Activated CD4-positive, alpha-beta T cell treated with anti-CD3 and anti-CD28 coated beads, Interleukin-2, amount 10 ng/mL, durations not matched to agents 7 days and 5 days (primary cell): ENCODE measurements around the gene WIPF1. TPM values are rescaled to one million over a fixed set of nuclear protein-coding genes. Genes with fewer than 3 reads are reported as not detected.
A peak's percentile ranks its signal among the peaks of the same experiment; 100 is the strongest.
"Not testable (repeated sequence)": the region's sequence is repeated elsewhere in the genome, so short reads cannot be mapped to it uniquely, and the experiment has no call there.

Experiments
- CTCF ChIA-PET: fragments of 350-600 bp; sonication (Branson Sonifier 250); formaldehyde crosslinking; loops from one replicate; lab custom pipeline; 2021; ENCODE audit warnings: antibody characterized with exemption; lab: Charles Lee
- POLR2A ChIA-PET: fragments of 350-600 bp; sonication (Branson Sonifier 250); formaldehyde crosslinking; loops from one replicate; lab custom pipeline; 2021; ENCODE audit warnings: antibody characterized with exemption; lab: Charles Lee
- DNase-seq: peaks from one replicate; pipeline ENCODE4 v3.0.0-alpha.2; 2020
- H3K27ac Mint-ChIP-seq: one replicate; pipeline ENCODE4 v1.8.0; 2021; ENCODE audit warnings: mild to moderate bottlenecking, moderate library complexity, mixed read lengths
- H3K27me3 Mint-ChIP-seq: one replicate; pipeline ENCODE4 v1.8.0; 2021; ENCODE audit warnings: mixed read lengths
- H3K36me3 Mint-ChIP-seq: one replicate; pipeline ENCODE4 v1.8.0; 2021; ENCODE audit warnings: low read depth, mixed read lengths
- H3K4me1 Mint-ChIP-seq: one replicate; pipeline ENCODE4 v1.8.0; 2021; ENCODE audit warnings: mixed read lengths
- H3K4me3 Mint-ChIP-seq: one replicate; pipeline ENCODE4 v1.8.0; 2021; ENCODE audit warnings: mild to moderate bottlenecking, moderate library complexity, mixed read lengths
- H3K9me3 Mint-ChIP-seq: one replicate; pipeline ENCODE4 v1.8.0; 2021; ENCODE audit warnings: mixed read lengths
- total RNA-seq, 2 experiments: library from RNA; stranded (reverse); gene quantifications; one replicate each; pipeline ENCODE4 v1.2.3, GENCODE V29; 2021

WIPF1 gene
- total RNA-seq, 2 experiments from 2014 or later = 378 to 423 TPM

DNA sequence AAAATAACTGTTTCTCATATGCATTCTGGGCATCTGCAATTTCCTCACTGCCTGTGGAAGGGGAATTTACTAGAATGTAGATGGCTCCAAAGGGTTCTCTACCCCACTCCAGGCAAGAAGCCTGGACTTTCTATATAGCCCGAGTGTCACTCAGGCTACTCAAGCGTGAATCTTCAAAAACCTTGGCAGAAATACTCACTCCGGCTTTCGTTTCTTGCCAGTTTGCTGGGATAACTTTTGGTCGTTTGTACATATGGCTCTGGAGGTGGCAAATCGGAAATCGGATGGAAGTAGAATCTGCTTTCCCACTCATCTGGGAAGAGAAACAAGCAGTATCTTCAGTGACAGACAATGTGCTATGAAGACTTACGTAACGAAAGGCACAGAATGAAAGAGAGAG is 30.7 kb downstream of the WIPF1 start:
- POLR2A ChIA-PET = no interaction called here
- H3K4me3 Mint-ChIP-seq = no peak overlapping the region
- no peaks in the 10 kb centered on the region for H3K9me3 Mint-ChIP-seq
- H3K27ac Mint-ChIP-seq = no peak overlapping the region
- DNase-seq = no peak
- CTCF ChIA-PET = interaction anchor here (1.6 to 3.5 kb wide), 2 partner anchors 19 to 36 kb away, joined by 4 to 8 read pairs; no protein-coding TSS in a partner anchor
- peaks cover 86% of the 10 kb centered on the region for H3K36me3 Mint-ChIP-seq
- peaks cover 34% of the 10 kb centered on the region for H3K4me1 Mint-ChIP-seq
- no peaks in the 10 kb centered on the region for H3K27me3 Mint-ChIP-seq

DNA sequence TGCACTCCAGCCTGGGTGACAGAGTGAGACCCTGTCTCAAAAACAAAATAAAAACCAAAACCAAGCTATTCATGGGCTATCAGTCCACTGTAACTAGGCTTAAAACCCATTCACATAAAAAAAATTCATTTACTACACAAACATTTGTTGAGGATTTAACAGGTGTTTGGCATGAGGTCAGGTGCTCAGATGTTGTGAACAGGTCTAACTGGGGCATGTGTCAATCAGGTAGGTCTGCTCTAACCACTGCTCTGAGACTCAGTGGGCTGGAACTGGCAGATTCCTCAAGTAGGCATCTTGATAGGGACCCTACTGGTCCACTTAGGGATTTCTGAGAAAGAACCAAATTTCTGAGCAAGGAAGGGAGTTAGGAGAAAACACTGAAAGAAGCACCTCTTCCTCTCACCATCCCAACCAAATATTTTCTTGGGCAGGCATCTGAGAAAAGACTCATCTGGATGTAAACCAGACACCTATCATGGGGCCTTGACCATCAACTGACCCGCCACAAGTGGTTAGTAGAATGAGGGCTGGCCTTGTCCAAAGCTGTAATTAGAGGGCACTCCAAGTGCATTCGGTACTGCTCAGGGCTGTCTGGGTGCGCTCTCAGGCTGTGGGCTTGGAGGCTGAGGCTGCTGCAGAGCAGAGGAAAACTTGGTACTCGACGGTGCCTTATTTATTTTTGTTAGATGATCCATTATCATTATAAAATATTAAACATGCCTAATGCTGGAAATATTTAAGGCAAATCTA is 33.9 kb downstream of the WIPF1 start:
- ChIA-PET POLR2A (no interaction called here), CTCF (interaction anchor here (0.5 to 1.1 kb wide), 3 partner anchors 9 to 155 kb away, joined by 3 to 4 read pairs (median 3); no protein-coding TSS in a partner anchor)
- no peak for DNase-seq
- Mint-ChIP-seq H3K9me3 (no peaks in the 10 kb centered on the region), H3K36me3 (peaks cover 76% of the 10 kb centered on the region), H3K4me3 (no peak overlapping the region), H3K27ac (peak overlapping the region; percentile 60), H3K27me3 (no peaks in the 10 kb centered on the region), H3K4me1 (peaks cover 6% of the 10 kb centered on the region)

DNA sequence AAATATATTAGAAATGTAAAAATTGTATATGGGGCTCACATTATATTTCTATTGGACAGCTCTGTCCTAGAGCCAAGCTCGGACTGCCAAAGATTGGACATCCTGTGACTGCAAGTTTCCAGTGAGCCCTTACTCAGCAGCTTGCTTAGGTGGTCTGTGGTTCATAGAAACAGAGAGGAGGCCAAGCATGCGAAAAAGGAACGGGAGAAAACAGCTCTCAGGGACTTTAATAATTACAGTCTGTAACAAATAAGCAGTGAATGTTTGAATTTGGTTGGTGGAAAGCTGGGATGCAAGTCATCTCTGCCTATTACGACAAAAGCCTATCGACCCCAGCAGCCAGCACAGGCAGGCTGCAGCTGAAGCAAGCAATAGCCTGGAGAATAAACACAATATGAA is 35.6 kb downstream of the WIPF1 start:
- no peak for DNase-seq
- Mint-ChIP-seq H3K4me1 (peaks cover under 1% of the 10 kb centered on the region), H3K27me3 (no peaks in the 10 kb centered on the region), H3K27ac (no peak overlapping the region), H3K4me3 (no peak overlapping the region), H3K36me3 (peaks cover 72% of the 10 kb centered on the region), H3K9me3 (no peaks in the 10 kb centered on the region)
- CTCF ChIA-PET = interaction anchor here (0.6 to 1.5 kb wide), 6 partner anchors 10 to 432 kb away, joined by 3 to 4 read pairs (median 3); no protein-coding TSS in a partner anchor
- POLR2A ChIA-PET = no interaction called here

DNA sequence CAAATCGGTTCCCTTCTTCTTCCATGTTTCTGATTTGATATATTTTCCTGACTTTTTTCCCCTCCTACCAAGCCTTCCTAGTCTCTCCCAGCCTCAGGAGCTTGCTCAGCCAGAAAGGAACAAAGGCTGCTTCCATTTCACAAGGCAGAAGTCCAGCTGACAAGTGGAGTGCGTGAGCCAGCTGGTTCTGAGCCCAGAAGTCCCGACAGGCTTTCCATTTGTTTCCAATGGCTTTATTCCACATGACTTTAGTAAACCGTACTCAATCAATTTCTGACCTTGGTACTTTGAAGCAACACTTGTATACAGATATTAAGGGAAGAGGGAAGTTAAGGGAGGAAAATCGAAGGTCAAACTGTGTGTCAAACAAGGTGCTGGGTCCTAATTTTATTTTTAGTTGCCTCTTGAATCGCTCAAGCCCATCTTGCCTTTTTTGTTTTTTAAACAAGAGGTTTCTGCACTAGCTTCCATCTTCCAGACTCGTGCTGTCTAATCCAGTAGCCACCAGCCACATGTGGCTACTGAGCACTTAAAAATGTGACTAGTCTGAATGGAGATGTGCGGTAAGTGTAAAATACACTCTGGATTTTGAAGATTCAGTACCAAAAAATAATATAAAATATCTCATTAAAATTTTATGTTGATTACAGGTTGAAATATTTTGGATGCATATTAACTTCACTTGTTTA is 36.2 kb downstream of the WIPF1 start:
- Mint-ChIP-seq H3K27ac (peak overlapping the region; percentile 57), H3K4me1 (peaks cover 1% of the 10 kb centered on the region), H3K9me3 (no peaks in the 10 kb centered on the region), H3K36me3 (peaks cover 68% of the 10 kb centered on the region), H3K27me3 (no peaks in the 10 kb centered on the region), H3K4me3 (no peak overlapping the region)
- ChIA-PET CTCF (interaction anchor here (0.6 to 1.5 kb wide), 7 partner anchors 9 to 432 kb away, joined by 3 to 4 read pairs (median 3); no protein-coding TSS in a partner anchor), POLR2A (interaction anchor here (0.7 kb wide), 1 partner anchor 97 kb away, joined by 3 read pairs; no protein-coding TSS in a partner anchor)
- no peak for DNase-seq

DNA sequence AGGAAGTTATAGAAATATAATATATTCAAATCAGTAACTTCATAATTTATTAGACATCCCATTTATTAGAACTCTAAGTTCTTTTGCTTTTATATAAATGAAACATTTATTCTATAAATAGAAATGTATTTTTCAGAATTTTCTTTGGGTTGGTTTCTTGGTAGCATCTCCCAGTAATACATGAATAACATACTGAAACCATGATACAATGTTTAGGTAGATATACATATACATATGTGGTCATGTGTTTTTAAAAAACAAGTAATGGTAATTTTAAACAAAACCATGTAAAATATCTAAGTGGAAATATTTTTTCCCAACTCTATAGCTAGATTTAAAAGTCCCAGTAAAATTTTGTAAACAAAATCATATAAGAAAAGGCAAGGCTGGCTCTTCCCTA is 36.9 kb downstream of the WIPF1 start:
- DNase-seq = no peak
- CTCF ChIA-PET = interaction anchor here (0.8 to 1.5 kb wide), 4 partner anchors 8 to 98 kb away, joined by 3 to 4 read pairs (median 3); no protein-coding TSS in a partner anchor
- H3K27me3 Mint-ChIP-seq = no peaks in the 10 kb centered on the region
- POLR2A ChIA-PET = no interaction called here
- H3K4me3 Mint-ChIP-seq = no peak overlapping the region
- H3K27ac Mint-ChIP-seq = no peak overlapping the region
- no peaks in the 10 kb centered on the region for H3K9me3 Mint-ChIP-seq
- H3K36me3 Mint-ChIP-seq = peaks cover 70% of the 10 kb centered on the region
- H3K4me1 Mint-ChIP-seq = peaks cover 7% of the 10 kb centered on the region

DNA sequence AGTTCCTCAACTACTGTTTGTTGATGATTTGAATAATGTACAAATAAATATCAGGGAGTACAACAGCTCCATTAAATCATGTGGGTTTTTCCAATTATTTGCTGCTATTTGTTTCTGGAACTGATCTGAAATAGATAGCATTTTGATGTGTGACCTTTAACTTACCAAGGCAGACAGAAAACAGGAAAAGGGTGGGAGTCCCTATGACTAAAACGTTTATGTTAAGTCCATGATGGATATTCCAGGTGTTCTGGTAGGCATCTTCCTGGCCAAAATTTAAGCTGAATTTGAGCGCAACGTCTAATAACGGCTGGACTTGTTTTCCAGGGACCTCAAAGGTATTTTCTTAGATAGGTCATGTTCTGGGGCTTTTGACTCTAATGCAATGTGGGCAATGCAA is 41.6 kb downstream of the WIPF1 start:
- Mint-ChIP-seq H3K9me3 (peaks cover 5% of the 10 kb centered on the region), H3K27ac (no peak overlapping the region), H3K4me1 (peaks cover 39% of the 10 kb centered on the region), H3K27me3 (no peaks in the 10 kb centered on the region), H3K36me3 (peaks cover 53% of the 10 kb centered on the region), H3K4me3 (no peak overlapping the region)
- no peak for DNase-seq
- POLR2A ChIA-PET = no interaction called here
- CTCF ChIA-PET = interaction anchor here (1.6 to 2.4 kb wide), 4 partner anchors 9 to 20 kb away, joined by 3 to 14 read pairs (median 6); no protein-coding TSS in a partner anchor

DNA sequence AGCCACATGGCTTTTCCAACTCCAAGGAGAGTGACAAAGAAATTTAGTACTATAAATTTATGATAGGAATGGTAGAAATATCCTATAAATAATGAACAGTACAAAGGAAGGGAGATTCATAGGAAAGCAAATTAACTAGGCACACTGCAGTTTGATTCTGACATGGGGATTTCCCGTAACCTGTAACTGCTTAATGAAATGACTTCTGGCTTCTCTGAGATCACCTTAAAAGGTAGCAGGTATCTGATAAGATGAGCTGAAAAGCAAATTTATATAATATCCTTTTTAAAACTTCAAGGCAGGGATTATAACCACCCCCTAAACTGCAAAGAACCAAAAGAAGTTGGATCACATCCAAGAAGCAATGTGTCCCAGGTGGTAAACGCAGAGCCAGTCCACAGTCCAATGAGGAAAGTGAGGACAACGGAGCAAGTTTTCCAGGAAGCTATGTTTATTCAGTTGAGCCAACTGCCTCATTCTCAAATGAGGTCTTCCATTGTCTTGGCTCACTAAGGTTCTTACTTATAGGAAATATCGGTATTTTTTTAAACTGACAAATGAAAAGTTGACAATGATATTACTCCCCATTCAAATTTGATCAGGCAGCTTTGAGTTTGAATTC is 43.0 kb downstream of the WIPF1 start:
- Mint-ChIP-seq H3K27me3 (no peaks in the 10 kb centered on the region), H3K36me3 (peaks cover 44% of the 10 kb centered on the region), H3K4me1 (peaks cover 39% of the 10 kb centered on the region), H3K9me3 (peaks cover 5% of the 10 kb centered on the region), H3K27ac (no peak overlapping the region), H3K4me3 (no peak overlapping the region)
- POLR2A ChIA-PET = no interaction called here
- CTCF ChIA-PET = interaction anchor here (0.9 to 2.4 kb wide), 6 partner anchors 8 to 92 kb away, joined by 3 to 14 read pairs (median 4); no protein-coding TSS in a partner anchor
- DNase-seq = no peak

DNA sequence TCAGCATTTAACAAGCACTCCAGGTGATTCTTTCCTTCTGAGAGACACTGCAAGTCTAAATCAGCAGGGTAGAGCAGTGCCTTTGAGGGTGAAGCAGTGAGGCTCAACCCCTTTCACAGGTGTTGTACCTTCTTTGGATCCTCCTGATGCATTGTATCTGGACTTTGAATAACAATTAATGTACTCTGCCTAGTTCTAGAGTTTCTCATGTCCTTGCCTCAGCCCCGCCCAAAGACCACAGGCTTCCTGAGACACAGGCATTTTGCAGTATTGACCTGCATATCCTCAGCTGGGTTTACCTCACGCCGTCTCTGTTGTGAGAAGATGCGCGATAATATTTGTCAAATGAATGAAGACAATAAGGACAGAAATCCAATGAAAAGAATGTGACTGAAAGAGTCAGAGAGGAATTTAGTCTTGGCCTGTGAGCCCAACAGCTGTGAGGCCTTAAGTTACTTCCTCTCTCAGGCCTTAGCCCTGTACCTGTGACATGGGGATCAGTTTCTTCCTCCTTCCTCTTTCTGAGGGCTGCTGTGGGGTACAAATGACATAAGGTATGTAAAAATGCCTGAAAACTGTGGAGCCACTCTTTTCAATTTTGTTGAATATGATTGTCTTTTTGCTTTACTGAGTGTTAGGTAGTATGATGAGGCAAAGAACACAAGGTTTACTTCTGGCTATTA is 43.7 kb downstream of the WIPF1 start:
- DNase-seq = no peak
- ChIA-PET POLR2A (no interaction called here), CTCF (interaction anchor here (1.0 to 1.6 kb wide), 3 partner anchors 10 to 78 kb away, joined by 3 to 4 read pairs (median 3); no protein-coding TSS in a partner anchor)
- Mint-ChIP-seq H3K4me3 (no peak overlapping the region), H3K4me1 (peaks cover 39% of the 10 kb centered on the region), H3K27me3 (no peaks in the 10 kb centered on the region), H3K27ac (peak overlapping the region; percentile 63), H3K9me3 (peaks cover 5% of the 10 kb centered on the region), H3K36me3 (peaks cover 41% of the 10 kb centered on the region)

DNA sequence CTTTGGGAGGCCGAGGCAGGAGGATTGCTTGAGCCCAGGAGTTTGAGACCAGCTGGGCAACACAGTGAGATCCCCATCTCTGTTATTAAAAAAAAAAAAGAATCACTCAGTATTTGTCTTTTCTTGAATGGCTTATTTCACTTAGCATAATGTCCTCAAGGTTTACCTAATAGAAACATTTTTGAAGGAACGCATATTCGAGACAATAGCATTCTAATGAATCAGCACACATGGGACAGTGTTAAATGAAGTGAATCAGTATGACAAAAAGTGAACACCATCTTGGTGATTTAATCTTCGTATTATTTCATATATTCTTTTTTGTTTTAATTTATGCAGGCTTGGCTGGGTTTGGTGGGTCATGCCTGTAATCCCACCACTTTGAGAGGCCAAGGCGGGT is 44.7 kb downstream of the WIPF1 start:
- peaks cover 5% of the 10 kb centered on the region for H3K9me3 Mint-ChIP-seq
- DNase-seq = no peak
- H3K4me1 Mint-ChIP-seq = peaks cover 39% of the 10 kb centered on the region
- H3K36me3 Mint-ChIP-seq = peaks cover 34% of the 10 kb centered on the region
- CTCF ChIA-PET = interaction anchor here (1.3 kb wide), 1 partner anchor 9 kb away, joined by 3 read pairs; no protein-coding TSS in a partner anchor
- H3K27me3 Mint-ChIP-seq = no peaks in the 10 kb centered on the region
- peak overlapping the region; percentile 61 for H3K27ac Mint-ChIP-seq
- POLR2A ChIA-PET = no interaction called here
- no peak overlapping the region for H3K4me3 Mint-ChIP-seq

DNA sequence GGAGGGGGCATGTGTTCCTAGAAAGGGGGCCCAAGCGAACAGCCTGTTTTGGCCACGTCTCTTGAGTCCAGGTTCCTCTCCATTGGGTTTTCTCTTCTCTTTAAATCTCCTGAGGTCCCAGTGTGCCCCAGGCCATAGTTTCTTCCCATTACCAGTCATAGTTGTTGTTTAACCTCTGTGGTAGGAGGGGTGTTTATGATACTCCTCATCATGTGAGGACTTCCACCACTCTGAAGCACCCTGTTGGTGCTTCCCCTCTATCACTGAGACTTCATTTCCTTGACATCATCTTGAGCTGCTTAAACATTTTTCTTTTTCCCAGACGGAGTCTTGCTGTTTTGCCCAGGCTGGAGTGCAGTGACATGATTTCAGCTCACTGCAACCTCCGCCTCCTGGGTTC is 45.9 kb downstream of the WIPF1 start:
- CTCF ChIA-PET = interaction anchor here (0.5 to 1.3 kb wide), 2 partner anchors 10 to 32 kb away, joined by 3 read pairs; no protein-coding TSS in a partner anchor
- Mint-ChIP-seq H3K27ac (no peak overlapping the region), H3K9me3 (peaks cover 5% of the 10 kb centered on the region), H3K36me3 (peaks cover 30% of the 10 kb centered on the region), H3K27me3 (no peaks in the 10 kb centered on the region), H3K4me3 (no peak overlapping the region), H3K4me1 (peaks cover 44% of the 10 kb centered on the region)
- no peak for DNase-seq
- POLR2A ChIA-PET = no interaction called here

DNA sequence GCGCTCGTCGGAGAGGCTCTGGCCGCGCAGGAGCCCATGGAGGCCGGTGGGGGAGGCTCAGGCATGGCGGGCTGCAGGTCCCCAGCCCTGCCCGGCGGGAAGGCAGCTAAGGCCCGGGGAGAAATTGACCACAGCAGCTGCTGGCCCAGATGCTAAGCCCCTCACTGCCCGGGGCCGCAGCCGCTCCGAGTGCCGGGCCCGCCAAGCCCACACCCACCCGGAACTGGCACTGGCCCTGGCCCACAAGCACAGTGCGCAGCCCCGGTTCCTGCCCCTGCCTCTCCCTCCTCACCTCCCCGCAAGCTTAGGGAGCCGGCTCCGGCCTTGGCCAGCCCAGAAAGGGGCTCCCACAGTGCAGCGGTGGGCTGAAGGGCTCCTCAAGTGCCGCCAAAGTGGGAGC is 49.0 kb downstream of the WIPF1 start:
- POLR2A ChIA-PET, DNase-seq, H3K36me3 Mint-ChIP-seq, H3K27me3 Mint-ChIP-seq, H3K9me3 Mint-ChIP-seq, H3K4me3 Mint-ChIP-seq, H3K27ac Mint-ChIP-seq: not testable (repeated sequence)
- peaks cover 23% of the 10 kb centered on the region for H3K4me1 Mint-ChIP-seq
- CTCF ChIA-PET = interaction anchor here (3.3 kb wide), 1 partner anchor 87 kb away, joined by 55 read pairs; no protein-coding TSS in a partner anchor

DNA sequence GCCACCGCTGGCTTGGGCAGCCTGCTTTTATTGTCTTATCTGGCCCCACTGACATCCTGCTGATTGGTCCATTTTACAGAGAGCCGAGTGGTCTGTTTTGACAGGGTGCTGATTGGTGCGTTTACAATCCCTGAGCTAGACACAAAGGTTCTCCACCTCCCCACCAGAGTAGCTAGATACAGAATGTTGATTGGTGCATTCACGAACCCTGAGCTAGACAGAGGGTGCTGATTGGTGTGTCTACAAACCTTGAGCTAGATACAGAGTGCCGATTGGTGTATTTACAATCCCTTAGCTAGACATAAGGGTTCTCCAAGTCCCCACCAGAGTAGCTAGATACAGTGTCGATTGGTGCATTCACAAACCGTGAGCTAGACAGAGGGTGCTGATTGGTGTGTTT is 49.6 kb downstream of the WIPF1 start:
- CTCF ChIA-PET = interaction anchor here (0.5 to 3.3 kb wide), 6 partner anchors 8 to 304 kb away, joined by 3 to 55 read pairs (median 6); no protein-coding TSS in a partner anchor
- H3K27me3 Mint-ChIP-seq, H3K36me3 Mint-ChIP-seq, DNase-seq, H3K4me3 Mint-ChIP-seq, H3K9me3 Mint-ChIP-seq, POLR2A ChIA-PET: not testable (repeated sequence)
- H3K27ac Mint-ChIP-seq = peak overlapping the region; percentile 19
- H3K4me1 Mint-ChIP-seq = peaks cover 20% of the 10 kb centered on the region
